Measurements from ENCODE around the gene FAM170B.

- TF ChIP-seq CTCF (conservative IDR thresholded peaks at IDR 0.05) (no peak), EZH2 (IDR thresholded peaks at IDR 0.05; ENCODE audit: low read depth) (no peak)
Measured at GRCh38 chr10:49153971-49154370, 20.1 kb upstream of the FAM170B start.
